Activated CD8-positive, alpha-beta memory T cell treated with anti-CD3 and anti-CD28 coated beads for 48 hours (primary cell): ENCODE results near the gene BNIP5.
"Not testable (repeated sequence)": the region's sequence is repeated elsewhere in the genome, so short reads cannot be mapped to it uniquely, and the experiment has no call there.

Experiments used
- DNase-seq, 3 experiments: peaks; one replicate each; pipeline ENCODE4 v3.0.0-alpha.2; 2020; ENCODE audit warnings: low read depth in 2 of 3, low spot score in 2 of 3

Gene BNIP5

GRCh38 chr6:36345681-36346466 lies 9.2 kb upstream of the BNIP5 start:
- no peak for DNase-seq

- DNase-seq, result no peak
These were observed 6.5 kb upstream of the BNIP5 start for GRCh38 chr6:36343109-36343680.

- peak; percentile 12 to 63 (median 50) for DNase-seq
These were observed 4.1 kb upstream of the BNIP5 start for GRCh38 chr6:36340618-36341454.

- DNase-seq, result no peak
These were observed 3.6 kb upstream of the BNIP5 start for GRCh38 chr6:36340306-36340617.

GRCh38 chr6:36339146-36339545 lies 2.5 kb upstream of the BNIP5 start:
- no peak for DNase-seq

GRCh38 chr6:36338223-36338622 lies 1.5 kb upstream of the BNIP5 start:
- not testable (repeated sequence) for DNase-seq

GRCh38 chr6:36337814-36338213 lies 1.1 kb upstream of the BNIP5 start:
- no peak for DNase-seq

GRCh38 chr6:36336208-36336710 lies 429 bp downstream of the BNIP5 start:
- DNase-seq, result no peak

GRCh38 chr6:36335465-36336207 lies 1.1 kb downstream of the BNIP5 start:
- no peak for DNase-seq

- DNase-seq, result no peak
These were observed 1.7 kb downstream of the BNIP5 start for GRCh38 chr6:36334832-36335459.

- no peak for DNase-seq
These were observed 2.6 kb downstream of the BNIP5 start for GRCh38 chr6:36333931-36334725.

GRCh38 chr6:36333171-36333895 lies 3.4 kb downstream of the BNIP5 start:
- DNase-seq, result no peak

- DNase-seq, result no peak
These were observed 5.3 kb downstream of the BNIP5 start for GRCh38 chr6:36331381-36331780.

GRCh38 chr6:36330366-36330765 lies 6.3 kb downstream of the BNIP5 start:
- no peak for DNase-seq

- no peak for DNase-seq
These were observed 6.8 kb downstream of the BNIP5 start for GRCh38 chr6:36329798-36330291.

GRCh38 chr6:36328600-36328999 lies 8.1 kb downstream of the BNIP5 start:
- no peak for DNase-seq

GRCh38 chr6:36327919-36328236 lies 8.8 kb downstream of the BNIP5 start:
- no peak for DNase-seq

- no peak for DNase-seq
These were observed 9.3 kb downstream of the BNIP5 start for GRCh38 chr6:36327226-36327918.
